Stimulated activated CD8-positive, alpha-beta memory T cell treated with anti-CD3 and anti-CD28 coated beads, Interleukin-12 subunit alpha, Interleukin-12 subunit beta, amount 100 ng/mL, for 4 hours (primary cell): Measurements from ENCODE around the gene USP14.

Experiments used
- DNase-seq: peaks from one replicate; pipeline ENCODE4 v3.0.0-alpha.2; 2020; ENCODE audit warnings: low read depth

The USP14 gene

DNA sequence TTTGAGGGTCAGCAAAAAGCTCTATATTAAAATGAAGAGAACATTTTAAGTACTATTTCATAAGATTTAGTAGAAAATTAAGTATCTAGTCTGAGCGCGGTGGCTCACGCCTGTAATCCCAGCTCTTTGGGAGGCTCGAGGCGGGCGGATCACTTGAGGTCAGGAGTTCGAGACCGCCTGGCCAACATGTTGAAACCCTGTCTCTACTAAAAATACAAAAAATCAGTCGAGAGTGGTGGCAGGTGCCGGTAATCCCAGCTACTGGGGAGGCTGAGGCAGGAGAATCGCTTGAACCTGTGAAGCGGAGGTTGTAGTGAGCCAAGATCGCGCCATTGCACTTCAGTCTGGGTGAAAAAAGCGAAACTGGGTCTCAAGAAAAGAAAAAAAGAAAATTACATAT is 1.6 kb downstream of the USP14 start:
- no peak for DNase-seq

DNA sequence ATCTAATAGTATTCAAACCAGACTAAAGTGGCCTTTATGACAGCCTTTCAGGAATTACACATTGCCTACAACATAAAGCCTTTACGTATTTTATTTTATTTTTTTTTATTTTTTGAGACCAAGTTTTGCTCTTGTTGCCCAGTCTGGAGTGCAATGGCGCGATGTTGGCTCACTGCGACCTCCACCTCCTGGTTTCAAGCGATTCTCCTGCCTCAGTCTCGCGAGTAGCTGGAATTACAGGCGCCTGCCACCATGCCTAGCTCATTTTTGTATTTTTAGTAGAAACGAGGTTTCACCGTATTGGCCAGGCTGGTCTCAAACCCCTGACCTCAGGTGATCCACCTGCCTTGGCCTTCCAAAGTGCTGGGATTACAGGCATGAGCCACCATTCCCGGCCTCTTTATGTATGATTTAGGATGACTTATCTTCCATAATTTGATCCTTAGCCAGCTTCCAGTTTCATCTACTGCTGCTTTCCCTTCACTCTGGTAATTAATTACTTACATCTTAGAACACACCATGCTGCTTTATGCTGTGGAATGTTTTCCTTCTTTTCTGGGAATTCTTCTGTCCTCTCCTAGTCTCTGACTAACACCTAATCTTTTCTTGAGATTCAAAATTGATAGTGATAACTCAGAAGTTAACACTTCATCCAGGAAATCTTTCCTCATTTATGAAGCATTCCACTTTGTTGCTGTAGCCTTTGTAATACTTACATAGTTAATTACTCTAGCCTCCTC is 2.6 kb downstream of the USP14 start:
- no peak for DNase-seq

DNA sequence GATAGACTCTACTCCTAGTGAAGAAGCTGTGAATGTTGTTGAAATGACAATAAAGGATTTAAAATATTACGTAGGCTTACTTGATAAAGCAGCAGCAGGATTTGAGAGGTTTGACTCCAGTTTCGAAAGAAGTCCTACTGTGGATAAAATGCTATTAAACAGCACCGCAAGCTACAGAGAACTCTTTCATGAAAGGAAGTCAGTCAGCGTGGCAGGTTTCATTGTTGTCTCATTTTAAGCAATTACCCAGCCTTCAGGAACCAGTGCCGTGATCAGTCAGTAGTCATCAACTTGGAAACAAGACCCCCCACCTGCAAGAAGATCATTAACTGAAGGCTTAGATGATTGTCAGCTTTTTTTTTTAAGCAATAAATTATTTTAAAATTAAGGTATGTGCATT is 14.0 kb downstream of the USP14 start:
- DNase-seq = no peak

- DNase-seq = no peak
These were observed 21.1 kb downstream of the USP14 start for GRCh38 chr18:179499-179898.

GRCh38 chr18:181711-182110 is 23.4 kb downstream of the USP14 start:
- DNase-seq = no peak

DNA sequence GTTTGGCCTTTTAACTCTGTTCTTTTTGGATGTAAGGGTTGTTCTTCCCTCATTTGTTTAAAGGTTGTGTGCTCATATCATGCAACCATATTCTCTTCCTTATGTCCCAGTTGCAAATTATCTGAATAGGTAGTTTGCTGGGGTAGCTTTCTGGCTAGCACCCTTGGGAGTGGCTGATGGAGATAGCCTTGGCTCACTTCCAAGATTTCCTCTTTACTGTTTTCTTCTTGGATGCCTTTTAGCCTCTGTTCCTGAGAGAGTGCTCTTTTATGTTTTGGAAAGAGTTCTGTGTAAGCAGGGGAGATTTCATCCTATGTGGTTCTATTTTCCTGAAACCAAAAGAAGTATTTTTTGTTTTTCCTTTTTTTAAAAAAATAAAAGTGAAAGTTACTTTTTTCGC is 25.4 kb downstream of the USP14 start:
- no peak for DNase-seq

GRCh38 chr18:189254-189653 is 30.9 kb downstream of the USP14 start:
- DNase-seq = no peak

- no peak for DNase-seq
These were observed 33.4 kb downstream of the USP14 start for GRCh38 chr18:191725-192124.

GRCh38 chr18:192801-193200 is 34.4 kb downstream of the USP14 start:
- DNase-seq = no peak

DNA sequence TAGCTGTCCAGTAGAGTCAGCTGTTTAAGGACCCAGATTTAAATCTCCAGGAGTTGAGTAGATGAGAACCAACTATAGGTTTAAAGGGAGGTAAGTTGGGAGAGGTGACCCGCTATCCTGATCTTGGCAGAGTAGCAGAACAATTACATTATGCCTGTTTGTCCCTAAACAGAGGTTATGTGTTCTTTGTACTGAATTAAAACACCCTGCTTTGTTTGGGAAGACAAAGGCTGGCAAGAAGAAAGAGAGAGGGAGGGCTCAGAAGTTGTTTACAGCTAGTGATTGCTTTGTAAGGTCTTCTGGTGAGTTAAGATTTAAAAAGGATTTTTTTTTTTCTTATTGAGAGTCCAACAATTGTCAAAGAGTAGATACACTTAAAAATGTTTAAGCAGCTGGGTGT is 37.3 kb downstream of the USP14 start:
- DNase-seq = no peak

- DNase-seq = no peak
These were observed 40.9 kb downstream of the USP14 start for GRCh38 chr18:199214-199613.

DNA sequence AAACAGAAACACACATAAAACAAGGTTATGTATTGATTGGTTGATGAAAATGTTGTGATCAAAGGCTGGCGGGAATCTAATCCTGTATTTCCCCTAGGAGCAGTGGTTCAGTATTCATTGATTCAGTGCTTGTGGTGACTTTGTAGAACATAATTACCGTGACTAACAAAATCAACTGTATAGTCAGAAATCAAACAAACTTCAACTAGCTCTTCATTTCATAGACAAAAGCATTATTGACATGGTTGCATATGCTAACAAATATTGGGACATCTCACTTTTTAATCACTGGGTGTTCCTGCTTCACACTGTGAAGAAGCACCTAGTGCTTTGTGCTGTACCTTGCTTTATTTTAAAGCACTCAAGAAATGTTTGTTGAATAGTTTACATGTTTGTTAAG is 41.4 kb downstream of the USP14 start:
- DNase-seq = no peak

DNA sequence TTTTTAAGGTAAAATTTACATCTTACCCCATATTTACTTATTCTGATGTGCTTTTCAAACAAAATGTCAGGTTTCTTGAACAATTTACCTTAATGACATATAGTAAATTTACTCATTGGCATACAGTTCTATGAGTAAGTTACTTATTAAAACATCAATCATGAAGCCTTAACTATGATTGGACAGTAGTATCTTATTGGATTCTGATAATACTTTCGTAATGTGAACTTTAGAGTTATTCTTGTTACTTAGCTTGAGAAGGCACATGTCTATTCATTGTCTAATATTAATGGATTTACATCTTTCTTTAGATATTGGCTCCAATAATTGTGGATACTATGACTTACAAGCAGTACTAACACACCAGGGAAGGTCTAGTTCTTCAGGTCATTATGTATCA is 51.7 kb downstream of the USP14 start:
- DNase-seq = no peak

- DNase-seq = no peak
These were observed 52.4 kb downstream of the USP14 start for GRCh38 chr18:210733-211132.

- no peak for DNase-seq
These were observed 53.2 kb downstream of the USP14 start for GRCh38 chr18:211582-211981.

DNA sequence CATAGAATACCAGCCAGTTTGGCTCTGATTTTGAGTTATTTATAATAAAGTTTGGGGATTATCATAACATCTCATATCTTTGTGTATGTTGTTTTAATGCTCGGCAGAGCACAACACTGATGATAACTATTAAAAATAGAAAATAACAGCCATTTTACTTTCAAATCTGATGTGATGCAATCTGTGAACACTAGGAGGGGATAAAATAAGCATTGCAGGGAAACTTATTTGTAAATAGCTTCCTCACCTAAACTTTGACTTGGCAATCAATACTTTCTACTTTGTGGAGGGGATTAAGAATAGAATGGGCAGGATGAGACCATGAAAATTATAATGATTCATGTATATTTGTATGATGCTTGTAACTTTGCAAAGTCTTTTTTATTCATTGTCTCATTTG is 54.4 kb downstream of the USP14 start:
- no peak for DNase-seq

- no peak for DNase-seq
These were observed 55.1 kb downstream of the USP14 start for GRCh38 chr18:213505-213904.

- no peak for DNase-seq
These were observed 55.6 kb downstream of the USP14 start for GRCh38 chr18:213966-214365.

- DNase-seq = no peak
These were observed 57.2 kb downstream of the USP14 start for GRCh38 chr18:215448-216010.

DNA sequence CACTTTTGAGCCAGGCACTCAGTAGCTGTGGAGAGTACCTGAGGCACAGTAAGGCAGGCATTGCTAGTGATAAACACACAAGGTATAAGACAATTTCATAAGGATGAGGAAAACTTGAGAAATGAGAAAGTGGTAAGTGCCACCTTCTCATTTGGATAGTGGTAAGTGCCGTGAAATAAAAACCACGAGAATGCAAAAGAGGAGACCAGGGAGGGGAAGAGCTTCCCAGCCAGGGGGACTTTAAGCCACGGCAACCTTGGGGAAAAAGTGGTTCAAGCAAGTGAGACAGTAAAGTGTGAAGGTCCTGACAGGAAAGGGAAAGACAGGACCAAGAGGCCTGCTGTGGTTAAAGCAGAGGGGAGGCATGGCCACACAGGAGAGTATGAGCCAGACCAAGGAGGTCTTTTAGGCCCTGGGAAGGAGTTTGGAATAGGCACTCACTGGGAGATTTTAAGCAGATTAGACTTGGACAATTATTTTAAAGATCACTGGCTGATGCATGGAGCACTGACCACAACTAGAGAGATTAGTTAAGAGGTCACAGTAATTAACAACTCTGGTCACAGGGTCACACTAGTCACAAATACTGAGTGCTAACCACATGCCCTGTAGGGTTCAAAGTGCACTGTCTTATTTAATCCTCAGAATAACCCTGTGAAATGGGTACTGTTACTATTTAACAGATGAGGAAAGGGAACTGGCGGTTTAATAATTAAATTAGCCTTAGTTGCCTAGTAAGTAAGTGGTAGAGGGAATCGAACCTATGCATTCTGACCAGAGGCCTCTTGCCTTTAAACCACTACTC is 59.4 kb downstream of the USP14 start:
- DNase-seq = no peak

- no peak for DNase-seq
These were observed 62.4 kb downstream of the USP14 start for GRCh38 chr18:220708-221107.

- no peak for DNase-seq
These were observed 67.4 kb downstream of the USP14 start for GRCh38 chr18:225745-226144.

GRCh38 chr18:227374-227773 is 69.0 kb downstream of the USP14 start:
- no peak for DNase-seq
